ENCODE data around the gene PSMB9. TPM values are rescaled to one million over a fixed set of nuclear protein-coding genes. Genes with fewer than 3 reads are reported as not detected.

PSMB9 gene
- total and polyA plus RNA-seq, 2 of the 4 experiments (the other 2 are of a cell fraction) = 9.0 to 12.8 TPM

DNA sequence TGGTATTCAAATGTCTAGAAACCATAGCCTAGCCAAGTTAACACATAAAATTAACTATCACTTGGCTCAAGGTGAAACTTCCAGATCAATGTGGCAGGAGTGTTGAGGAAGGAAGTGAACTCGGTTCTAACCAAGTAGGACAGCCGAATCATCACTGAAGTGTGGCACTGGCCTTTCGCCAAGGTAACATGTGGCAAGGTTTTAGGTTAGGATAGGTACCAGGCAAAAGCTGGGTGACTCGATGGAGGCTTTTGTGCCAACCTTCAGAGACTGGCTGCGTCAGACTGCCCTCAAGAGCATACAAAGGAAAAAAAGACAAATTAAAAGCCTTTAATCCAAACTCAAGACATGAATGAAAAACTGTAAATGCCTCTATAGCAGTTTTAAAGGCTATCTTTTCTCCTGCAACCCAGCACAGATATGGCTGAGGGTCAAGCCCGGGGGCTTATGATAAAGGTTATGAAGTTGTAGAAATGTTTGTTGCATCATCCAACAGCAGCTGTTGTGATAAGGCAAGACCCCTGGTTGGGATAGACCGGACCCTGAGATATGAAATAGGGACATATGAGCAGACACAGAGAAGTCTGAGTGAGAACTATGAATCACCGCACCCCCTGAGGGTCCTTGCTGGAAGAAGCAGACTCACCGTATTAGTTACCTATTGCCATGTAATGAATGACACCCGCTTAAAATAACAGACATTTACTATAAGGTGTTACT lies 11.9 kb downstream of the PSMB9 start:
- no peak overlapping the region for H3K18ac ChIP-seq (ENCODE audit: low read depth, low read length)
- H3K4ac ChIP-seq (ENCODE audit: low read depth, low read length) = no peak overlapping the region
- no peak overlapping the region for H4K91ac ChIP-seq (ENCODE audit: insufficient read depth, low read depth, low read length)
- no peaks in the 10 kb centered on the region for H3K9me1 ChIP-seq (ENCODE audit: insufficient read depth, low read length)
- no peak for DNase-seq
- no peak overlapping the region for H3K4me3 ChIP-seq (ENCODE audit: insufficient read depth, low read depth, low read length)
- no peaks in the 10 kb centered on the region for H3K79me1 ChIP-seq (ENCODE audit: low read depth in 1 of 2, low read length in 2 of 2)
- no peak overlapping the region for H2BK5ac ChIP-seq (ENCODE audit: low read depth, low read length, poor library complexity, severe bottlenecking)
- H2BK20ac ChIP-seq (ENCODE audit: low read depth, low read length) = no peak overlapping the region
- H2BK120ac ChIP-seq (ENCODE audit: low read depth, low read length) = no peak overlapping the region
- dilution Hi-C loops (cut with HindIII; ENCODE audit: low sequenced_read_pairs, unreplicated experiment) (no loop called here), intact Hi-C loops (cut with micrococcal nuclease) (loop anchor here (5.0 to 10.0 kb wide), 3 partner anchors 161 to 434 kb away; partner anchors contain the start of gene HLA-DQB1), in situ Hi-C loops (cut with MboI; ENCODE audit: low sequenced_read_pairs) (no loop called here)
- no peak overlapping the region for H4K8ac ChIP-seq (ENCODE audit: low read depth in 2 of 2, low read length in 2 of 2)
- no peaks in the 10 kb centered on the region for H3K36me3 ChIP-seq (ENCODE audit: control insufficient read depth, insufficient read depth, low read length)
- ATAC-seq (ENCODE audit: low read depth) = no peak
- ChIA-PET POLR2A (ENCODE audit: unreplicated experiment) (no interaction called here), CTCF (no interaction called here)
- BruUV-seq (replicated peaks) = no TSS peak
- H3K9me3 ChIP-seq (ENCODE audit: control insufficient read depth, insufficient read depth, low read length) = no peaks in the 10 kb centered on the region
- H3K27me3 ChIP-seq (ENCODE audit: control insufficient read depth, insufficient read depth, low read length) = peaks cover 19% of the 10 kb centered on the region
- H3K14ac ChIP-seq (replicated peaks; ENCODE audit: low read depth, low read length) = no peak overlapping the region
- H3K56ac ChIP-seq (ENCODE audit: extremely low read depth, insufficient read depth, low read length) = no peak overlapping the region
- peak overlapping the region; percentile 79 for H3K23ac ChIP-seq (ENCODE audit: low read depth, low read length)
- TF ChIP-seq MAZ (IDR thresholded peaks at IDR 0.05; ENCODE audit: borderline replicate concordance, low read depth, low read length) = no peak
- no peak for TF ChIP-seq MAFK (IDR thresholded peaks at IDR 0.05; ENCODE audit: low read depth, low read length)
- no peak for TF ChIP-seq CHD1 (IDR thresholded peaks at IDR 0.05; ENCODE audit: low read depth, low read length)
- TF ChIP-seq RCOR1 (IDR thresholded peaks at IDR 0.05; ENCODE audit: insufficient replicate concordance, low read length) = no peak
- TF ChIP-seq NFE2L2 (IDR thresholded peaks at IDR 0.05; ENCODE audit: low read depth, low read length) = no peak
- no peak for TF ChIP-seq POLR2A (IDR thresholded peaks at IDR 0.05; ENCODE audit: low read depth, low read length)
- no peak for TF ChIP-seq RAD21 (IDR thresholded peaks at IDR 0.05; ENCODE audit: low read length)
- TF ChIP-seq CEBPB (IDR thresholded peaks at IDR 0.05; ENCODE audit: low read depth, low read length) = no peak
- TF ChIP-seq, protein P1, sequence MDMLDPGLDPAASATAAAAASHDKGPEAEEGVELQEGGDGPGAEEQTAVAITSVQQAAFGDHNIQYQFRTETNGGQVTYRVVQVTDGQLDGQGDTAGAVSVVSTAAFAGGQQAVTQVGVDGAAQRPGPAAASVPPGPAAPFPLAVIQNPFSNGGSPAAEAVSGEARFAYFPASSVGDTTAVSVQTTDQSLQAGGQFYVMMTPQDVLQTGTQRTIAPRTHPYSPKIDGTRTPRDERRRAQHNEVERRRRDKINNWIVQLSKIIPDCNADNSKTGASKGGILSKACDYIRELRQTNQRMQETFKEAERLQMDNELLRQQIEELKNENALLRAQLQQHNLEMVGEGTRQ (IDR thresholded peaks at IDR 0.05; ENCODE audit: low read depth, low read length) = no peak
- TF ChIP-seq SMC3 (IDR thresholded peaks at IDR 0.05; ENCODE audit: low read depth, low read length) = no peak
- no peak for TF ChIP-seq MXI1 (IDR thresholded peaks at IDR 0.05; ENCODE audit: borderline replicate concordance, low read depth, low read length)
- no peak for TF ChIP-seq BHLHE40 (IDR thresholded peaks at IDR 0.05; ENCODE audit: low read depth, low read length)
- TF ChIP-seq, protein P2, sequence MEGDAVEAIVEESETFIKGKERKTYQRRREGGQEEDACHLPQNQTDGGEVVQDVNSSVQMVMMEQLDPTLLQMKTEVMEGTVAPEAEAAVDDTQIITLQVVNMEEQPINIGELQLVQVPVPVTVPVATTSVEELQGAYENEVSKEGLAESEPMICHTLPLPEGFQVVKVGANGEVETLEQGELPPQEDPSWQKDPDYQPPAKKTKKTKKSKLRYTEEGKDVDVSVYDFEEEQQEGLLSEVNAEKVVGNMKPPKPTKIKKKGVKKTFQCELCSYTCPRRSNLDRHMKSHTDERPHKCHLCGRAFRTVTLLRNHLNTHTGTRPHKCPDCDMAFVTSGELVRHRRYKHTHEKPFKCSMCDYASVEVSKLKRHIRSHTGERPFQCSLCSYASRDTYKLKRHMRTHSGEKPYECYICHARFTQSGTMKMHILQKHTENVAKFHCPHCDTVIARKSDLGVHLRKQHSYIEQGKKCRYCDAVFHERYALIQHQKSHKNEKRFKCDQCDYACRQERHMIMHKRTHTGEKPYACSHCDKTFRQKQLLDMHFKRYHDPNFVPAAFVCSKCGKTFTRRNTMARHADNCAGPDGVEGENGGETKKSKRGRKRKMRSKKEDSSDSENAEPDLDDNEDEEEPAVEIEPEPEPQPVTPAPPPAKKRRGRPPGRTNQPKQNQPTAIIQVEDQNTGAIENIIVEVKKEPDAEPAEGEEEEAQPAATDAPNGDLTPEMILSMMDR (conservative IDR thresholded peaks at IDR 0.05; ENCODE audit: low read depth, low read length) = no peak
- no peak for TF ChIP-seq FOS (IDR thresholded peaks at IDR 0.05; ENCODE audit: low read depth, low read length)
- TF ChIP-seq, protein P3, sequence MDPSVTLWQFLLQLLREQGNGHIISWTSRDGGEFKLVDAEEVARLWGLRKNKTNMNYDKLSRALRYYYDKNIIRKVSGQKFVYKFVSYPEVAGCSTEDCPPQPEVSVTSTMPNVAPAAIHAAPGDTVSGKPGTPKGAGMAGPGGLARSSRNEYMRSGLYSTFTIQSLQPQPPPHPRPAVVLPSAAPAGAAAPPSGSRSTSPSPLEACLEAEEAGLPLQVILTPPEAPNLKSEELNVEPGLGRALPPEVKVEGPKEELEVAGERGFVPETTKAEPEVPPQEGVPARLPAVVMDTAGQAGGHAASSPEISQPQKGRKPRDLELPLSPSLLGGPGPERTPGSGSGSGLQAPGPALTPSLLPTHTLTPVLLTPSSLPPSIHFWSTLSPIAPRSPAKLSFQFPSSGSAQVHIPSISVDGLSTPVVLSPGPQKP (IDR thresholded peaks at IDR 0.05; ENCODE audit: borderline replicate concordance, low read depth, low read length) = no peak
- no peak for TF ChIP-seq RFX5 (IDR thresholded peaks at IDR 0.05; ENCODE audit: low read depth, low read length)
- no peak overlapping the region for H2AK9ac ChIP-seq (replicated peaks; ENCODE audit: low read depth, low read length, poor library complexity)
- H3K9ac ChIP-seq (ENCODE audit: low read depth, low read length) = no peak overlapping the region
- H2AFZ ChIP-seq (replicated peaks; ENCODE audit: low read length, poor library complexity) = no peak overlapping the region
- no peak overlapping the region for H2AK5ac ChIP-seq (ENCODE audit: low read depth, low read length)
- no peak overlapping the region for H3K4me2 ChIP-seq (ENCODE audit: low read depth, low read length)
- H3K27ac ChIP-seq (ENCODE audit: insufficient read depth, low read length) = no peak overlapping the region
- 80% methylated on average over 1 of the region's 10 CpGs; no CpG with 5 or more reads in 1 of the 2 experiments for WGBS, 2 experiments (ENCODE audit: extremely low coverage in 2 of 2, insufficient read length in 1 of 2)
- H3K4me1 ChIP-seq (ENCODE audit: control insufficient read depth, insufficient read depth, low read length) = peaks cover 2% of the 10 kb centered on the region; the same call in 1 of the 2 replicates
- no peaks in the 10 kb centered on the region for H4K20me1 ChIP-seq (ENCODE audit: insufficient read depth, low read length)
- H4K5ac ChIP-seq (ENCODE audit: low read depth, low read length) = no peak overlapping the region
- H2BK15ac ChIP-seq (ENCODE audit: low read depth, low read length) = no peak overlapping the region

Data from IMR-90 (cell line).